ENCODE measurements around the gene UNC80.

UNC80 gene

DNA sequence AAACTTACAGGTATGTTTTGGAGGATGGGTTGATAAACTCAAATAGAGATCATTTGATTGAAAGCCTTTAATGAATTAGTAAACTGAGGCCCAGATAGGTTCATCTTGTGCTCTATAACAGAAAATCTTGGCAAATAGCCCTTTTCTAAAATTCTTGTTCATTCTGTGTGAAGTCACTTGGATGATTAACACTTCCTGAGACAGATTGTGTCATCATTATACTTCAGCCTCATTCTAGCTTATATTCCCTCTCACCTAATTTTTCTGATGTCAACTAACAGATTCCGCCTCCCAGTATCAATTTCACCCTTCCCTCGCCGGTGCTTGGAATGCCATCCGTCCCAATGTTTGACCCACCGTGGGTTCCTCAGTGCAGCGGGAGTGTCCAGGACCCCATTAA lies 146.6 kb downstream of the UNC80 start:
- no peak overlapping the region for H3K4me3 ChIP-seq (ENCODE audit: low read depth, low read length)
- TF ChIP-seq, protein P1, sequence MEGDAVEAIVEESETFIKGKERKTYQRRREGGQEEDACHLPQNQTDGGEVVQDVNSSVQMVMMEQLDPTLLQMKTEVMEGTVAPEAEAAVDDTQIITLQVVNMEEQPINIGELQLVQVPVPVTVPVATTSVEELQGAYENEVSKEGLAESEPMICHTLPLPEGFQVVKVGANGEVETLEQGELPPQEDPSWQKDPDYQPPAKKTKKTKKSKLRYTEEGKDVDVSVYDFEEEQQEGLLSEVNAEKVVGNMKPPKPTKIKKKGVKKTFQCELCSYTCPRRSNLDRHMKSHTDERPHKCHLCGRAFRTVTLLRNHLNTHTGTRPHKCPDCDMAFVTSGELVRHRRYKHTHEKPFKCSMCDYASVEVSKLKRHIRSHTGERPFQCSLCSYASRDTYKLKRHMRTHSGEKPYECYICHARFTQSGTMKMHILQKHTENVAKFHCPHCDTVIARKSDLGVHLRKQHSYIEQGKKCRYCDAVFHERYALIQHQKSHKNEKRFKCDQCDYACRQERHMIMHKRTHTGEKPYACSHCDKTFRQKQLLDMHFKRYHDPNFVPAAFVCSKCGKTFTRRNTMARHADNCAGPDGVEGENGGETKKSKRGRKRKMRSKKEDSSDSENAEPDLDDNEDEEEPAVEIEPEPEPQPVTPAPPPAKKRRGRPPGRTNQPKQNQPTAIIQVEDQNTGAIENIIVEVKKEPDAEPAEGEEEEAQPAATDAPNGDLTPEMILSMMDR (IDR thresholded peaks at IDR 0.05; ENCODE audit: insufficient read depth, low read depth, low read length, missing control alignments) = no peak
- no peak for DNase-seq (ENCODE audit: low read depth)

DNA sequence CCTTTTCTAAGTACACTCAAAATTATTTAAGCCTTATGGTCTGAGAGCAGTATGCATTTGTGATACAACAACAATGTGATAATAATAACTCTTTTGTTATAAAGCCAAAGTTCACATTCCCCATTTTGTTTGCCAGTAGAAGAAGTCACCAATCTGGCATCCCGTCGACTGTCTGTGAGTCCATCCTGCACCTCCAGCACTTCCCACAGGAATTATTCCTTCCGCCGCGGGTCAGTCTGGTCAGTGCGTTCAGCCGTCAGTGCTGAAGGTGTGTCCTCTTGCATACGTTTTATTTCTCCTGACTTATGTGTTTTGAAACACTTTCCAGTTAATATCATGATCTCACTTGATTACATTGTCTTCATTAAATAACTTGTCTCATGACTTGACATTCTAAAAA lies 150.5 kb downstream of the UNC80 start:
- TF ChIP-seq, protein P1 (IDR thresholded peaks at IDR 0.05; ENCODE audit: insufficient read depth, low read depth, low read length, missing control alignments) = no peak
- no peak for DNase-seq (ENCODE audit: low read depth)
- no peak overlapping the region for H3K4me3 ChIP-seq (ENCODE audit: low read depth, low read length)

DNA sequence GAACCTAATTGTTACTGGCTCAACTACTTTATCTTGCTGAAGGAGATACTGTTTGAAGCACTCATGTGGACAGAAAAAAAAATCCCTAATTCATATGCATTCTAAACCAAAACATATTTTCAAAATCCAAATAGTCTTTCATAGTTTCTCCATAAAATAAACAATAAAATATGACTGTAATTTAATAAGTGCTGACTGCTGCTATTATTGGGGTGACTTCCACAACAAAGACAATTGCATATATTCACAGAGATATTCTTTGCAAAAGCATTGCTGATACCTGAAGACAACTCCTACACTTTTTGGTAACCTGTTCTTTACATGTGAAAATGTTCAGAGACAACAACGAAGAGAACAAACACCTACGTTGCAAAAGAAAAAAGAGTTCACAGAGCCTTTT lies 157.7 kb downstream of the UNC80 start:
- TF ChIP-seq, protein P1 (IDR thresholded peaks at IDR 0.05; ENCODE audit: insufficient read depth, low read depth, low read length, missing control alignments) = no peak
- H3K4me3 ChIP-seq (ENCODE audit: low read depth, low read length) = no peak overlapping the region
- no peak for DNase-seq (ENCODE audit: low read depth)

DNA sequence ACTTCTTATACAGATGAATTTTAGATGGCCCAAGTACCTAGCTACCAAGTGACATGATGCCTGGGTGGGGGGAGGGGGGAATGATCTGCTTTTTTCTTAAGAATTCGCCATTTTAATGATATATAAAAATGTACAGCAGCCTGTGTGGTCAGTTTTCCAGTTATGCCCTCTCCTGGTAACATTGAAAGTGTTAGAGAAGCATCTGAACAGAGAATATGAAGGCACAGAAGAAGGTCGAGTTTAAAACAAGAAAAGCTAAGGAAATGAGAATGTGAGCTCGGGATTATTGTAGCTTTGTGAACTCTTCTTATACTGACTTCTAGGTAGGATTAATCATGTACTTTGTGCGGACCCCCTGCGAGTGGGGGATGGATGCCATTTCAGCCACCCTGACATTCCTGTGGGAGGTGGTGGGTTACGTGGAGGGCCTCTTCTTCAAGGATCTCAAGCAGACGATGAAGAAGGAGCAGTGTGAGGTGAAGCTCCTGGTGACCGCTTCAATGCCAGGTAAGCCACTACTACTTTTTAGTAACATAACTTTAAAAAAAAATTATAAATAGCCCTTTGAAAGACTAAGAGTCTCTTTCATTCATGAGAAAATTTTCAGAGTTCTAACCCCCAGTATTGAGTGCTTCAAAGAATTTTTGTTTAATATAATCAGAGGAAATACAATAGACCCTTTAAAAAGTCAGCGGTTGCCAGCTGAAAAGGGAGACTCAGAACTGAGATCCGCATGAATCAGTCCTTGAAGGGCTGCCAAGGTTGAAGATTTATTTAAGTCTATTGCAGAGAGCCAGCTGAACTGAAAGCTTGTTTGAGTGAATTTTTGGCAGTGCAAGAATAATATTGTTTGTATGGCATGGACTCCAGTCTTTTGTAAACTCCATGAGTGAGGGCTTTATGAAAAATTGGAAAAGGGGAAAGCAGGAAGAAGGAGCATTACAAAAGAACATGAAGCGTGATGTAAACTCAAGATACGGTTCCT lies 162.2 kb downstream of the UNC80 start:
- DNase-seq (ENCODE audit: low read depth) = no peak
- TF ChIP-seq, protein P1 (IDR thresholded peaks at IDR 0.05; ENCODE audit: insufficient read depth, low read depth, low read length, missing control alignments) = no peak
- no peak overlapping the region for H3K4me3 ChIP-seq (ENCODE audit: low read depth, low read length)

DNA sequence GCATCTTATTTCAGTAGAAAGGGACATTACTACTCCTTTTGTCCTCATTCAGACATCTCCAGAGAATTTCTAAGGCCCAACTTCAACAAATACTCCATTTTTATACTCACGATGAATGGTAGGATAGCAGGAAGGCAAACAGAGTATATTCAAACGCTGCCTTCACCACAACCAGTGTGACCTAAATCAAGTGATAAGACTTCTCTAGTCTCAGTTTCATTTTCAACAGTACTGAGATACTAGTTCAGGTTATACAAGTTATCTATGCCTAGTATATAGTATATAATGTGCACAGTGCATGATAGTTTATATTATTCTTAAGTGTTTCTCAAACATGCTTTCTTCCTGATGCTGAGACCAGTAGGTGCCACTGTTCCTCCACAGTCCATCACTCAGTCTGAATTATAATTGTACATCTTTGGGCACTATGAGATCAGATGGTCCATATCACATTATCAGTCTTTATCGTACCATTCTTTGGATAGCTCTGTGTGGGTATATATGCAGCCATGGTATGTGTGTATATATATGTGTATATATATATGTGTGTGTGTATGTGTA lies 164.6 kb downstream of the UNC80 start:
- TF ChIP-seq, protein P1 (IDR thresholded peaks at IDR 0.05; ENCODE audit: insufficient read depth, low read depth, low read length, missing control alignments) = no peak
- no peak for DNase-seq (ENCODE audit: low read depth)
- no peak overlapping the region for H3K4me3 ChIP-seq (ENCODE audit: low read depth, low read length)

DNA sequence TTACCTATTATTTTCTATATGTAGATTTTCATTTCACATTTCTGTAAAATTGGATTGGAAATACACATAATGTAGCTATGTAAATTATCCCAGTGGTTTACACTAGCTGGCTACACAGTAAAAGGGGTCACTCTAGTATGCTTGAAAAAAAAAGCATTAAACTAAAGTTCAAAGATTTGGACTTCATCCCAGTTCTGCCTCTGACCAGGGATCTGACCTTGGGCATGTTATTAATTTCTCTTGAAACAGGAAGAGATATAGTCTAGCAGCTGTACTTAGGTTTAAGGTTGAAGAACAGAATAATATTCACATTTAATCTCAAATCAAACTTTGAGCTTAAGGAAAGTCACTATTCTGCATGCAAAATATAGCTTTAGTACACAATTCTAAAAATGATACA lies 166.3 kb downstream of the UNC80 start:
- H3K4me3 ChIP-seq (ENCODE audit: low read depth, low read length) = no peak overlapping the region
- TF ChIP-seq, protein P1 (IDR thresholded peaks at IDR 0.05; ENCODE audit: insufficient read depth, low read depth, low read length, missing control alignments) = no peak
- no peak for DNase-seq (ENCODE audit: low read depth)

All from GM12865 (cell line).